ENCODE measurements around the gene F2R.
"Not testable (repeated sequence)": the region's sequence is repeated elsewhere in the genome, so short reads cannot be mapped to it uniquely, and the experiment has no call there.

F2R gene

GRCh38 chr5:76746677-76747076 is 30.8 kb downstream of the F2R start:
- Histone ChIP-seq H3K4me3 (no peak overlapping the region), H3K9me3 (replicated peaks in 1 of 11) (no peaks in the 10 kb centered on the region), H3K27me3 (no peaks in the 10 kb centered on the region), H3K4me2 (no peak overlapping the region), H3K4me1 (no peaks in the 10 kb centered on the region), H3K27ac (no peak overlapping the region), H3K9ac (no peak overlapping the region), H3K36me3 (no peaks in the 10 kb centered on the region), H4K20me1 (no peaks in the 10 kb centered on the region)
- TF ChIP-seq Cebpa-rat (IDR thresholded peaks at IDR 0.05): no peak

- H4K20me1 ChIP-seq: no peaks in the 10 kb centered on the region
Measured at GRCh38 chr5:76747706-76748105, 31.8 kb downstream of the F2R start.

GRCh38 chr5:76751291-76751690 is 35.4 kb downstream of the F2R start:
- H3K4me3 ChIP-seq: no peak overlapping the region
- H3K9me3 ChIP-seq (replicated peaks in 1 of 11): no peaks in the 10 kb centered on the region
- H3K27ac ChIP-seq: no peak overlapping the region
- H3K27me3 ChIP-seq: no peaks in the 10 kb centered on the region
- no peaks in the 10 kb centered on the region for H3K36me3 ChIP-seq
- H3K4me2 ChIP-seq: no peak overlapping the region
- H3K4me1 ChIP-seq: no peaks in the 10 kb centered on the region
- H3K9ac ChIP-seq: no peak overlapping the region
- H4K20me1 ChIP-seq: no peaks in the 10 kb centered on the region
- no peak for TF ChIP-seq Cebpa-rat (IDR thresholded peaks at IDR 0.05)

More at GRCh38 chr5:76747706-76748105, 31.8 kb downstream of the F2R start:
- H3K9me3 ChIP-seq (replicated peaks in 1 of 11): no peaks in the 10 kb centered on the region
- no peak for TF ChIP-seq Cebpa-rat (IDR thresholded peaks at IDR 0.05)
- no peak overlapping the region for H3K4me3 ChIP-seq
- no peaks in the 10 kb centered on the region for H3K27me3 ChIP-seq
- no peak overlapping the region for H3K27ac ChIP-seq
- no peak overlapping the region for H3K9ac ChIP-seq
- no peaks in the 10 kb centered on the region for H3K36me3 ChIP-seq
- H3K4me1 ChIP-seq: no peaks in the 10 kb centered on the region
- no peak overlapping the region for H3K4me2 ChIP-seq

- H4K20me1 ChIP-seq: no peaks in the 10 kb centered on the region
- no peak overlapping the region for H3K4me2 ChIP-seq
- no peaks in the 10 kb centered on the region for H3K4me1 ChIP-seq
- H3K9ac ChIP-seq: no peak overlapping the region
- no peak for TF ChIP-seq Cebpa-rat (IDR thresholded peaks at IDR 0.05)
- H3K36me3 ChIP-seq: no peaks in the 10 kb centered on the region
- no peaks in the 10 kb centered on the region for H3K9me3 ChIP-seq (replicated peaks in 1 of 11)
- H3K4me3 ChIP-seq: no peak overlapping the region
- no peaks in the 10 kb centered on the region for H3K27me3 ChIP-seq
- H3K27ac ChIP-seq: no peak overlapping the region
Measured at GRCh38 chr5:76754668-76755078, 38.7 kb downstream of the F2R start.

GRCh38 chr5:76755779-76756637 is 40.1 kb downstream of the F2R start:
- H3K36me3 ChIP-seq: no peaks in the 10 kb centered on the region
- no peaks in the 10 kb centered on the region for H3K27me3 ChIP-seq
- no peaks in the 10 kb centered on the region for H3K9me3 ChIP-seq (replicated peaks in 1 of 11)
- no peaks in the 10 kb centered on the region for H4K20me1 ChIP-seq
- H3K27ac ChIP-seq: no peak overlapping the region
- TF ChIP-seq Cebpa-rat (IDR thresholded peaks at IDR 0.05): no peak
- no peak overlapping the region for H3K4me2 ChIP-seq
- no peaks in the 10 kb centered on the region for H3K4me1 ChIP-seq
- H3K4me3 ChIP-seq: no peak overlapping the region
- no peak overlapping the region for H3K9ac ChIP-seq

GRCh38 chr5:76757049-76757448 is 41.1 kb downstream of the F2R start:
- Histone ChIP-seq H3K4me2 (no peak overlapping the region), H4K20me1 (no peaks in the 10 kb centered on the region), H3K4me3 (no peak overlapping the region), H3K9ac (no peak overlapping the region), H3K4me1 (no peaks in the 10 kb centered on the region), H3K27ac (no peak overlapping the region), H3K27me3 (no peaks in the 10 kb centered on the region), H3K36me3 (no peaks in the 10 kb centered on the region), H3K9me3 (replicated peaks in 1 of 11) (no peaks in the 10 kb centered on the region)
- TF ChIP-seq Cebpa-rat (IDR thresholded peaks at IDR 0.05): no peak

GRCh38 chr5:76761118-76761517 is 45.2 kb downstream of the F2R start:
- not testable (repeated sequence) for H4K20me1 ChIP-seq, H3K9ac ChIP-seq, H3K4me1 ChIP-seq, H3K27ac ChIP-seq, H3K36me3 ChIP-seq, H3K27me3 ChIP-seq, H3K4me3 ChIP-seq, H3K4me2 ChIP-seq
- H3K9me3 ChIP-seq (replicated peaks in 1 of 11): peaks cover 0 to 19% (median 9%) of the 10 kb centered on the region in 11 experiments; a peak in 15 of 22 replicates

GRCh38 chr5:76762484-76762883 is 46.6 kb downstream of the F2R start:
- no peak for TF ChIP-seq Cebpa-rat (IDR thresholded peaks at IDR 0.05)
- Histone ChIP-seq H3K4me1 (no peaks in the 10 kb centered on the region), H3K4me2 (no peak overlapping the region), H3K9ac (no peak overlapping the region), H4K20me1 (no peaks in the 10 kb centered on the region), H3K36me3 (no peaks in the 10 kb centered on the region), H3K27me3 (no peaks in the 10 kb centered on the region), H3K27ac (no peak overlapping the region), H3K9me3 (replicated peaks in 1 of 11) (peaks cover 0 to 19% (median 9%) of the 10 kb centered on the region in 11 experiments; a peak in 15 of 22 replicates), H3K4me3 (no peak overlapping the region)

GRCh38 chr5:76763136-76763535 is 47.2 kb downstream of the F2R start:
- H3K27me3 ChIP-seq: no peaks in the 10 kb centered on the region
- H4K20me1 ChIP-seq: no peaks in the 10 kb centered on the region
- H3K4me2 ChIP-seq: no peak overlapping the region
- no peaks in the 10 kb centered on the region for H3K36me3 ChIP-seq
- no peak overlapping the region for H3K9ac ChIP-seq
- H3K4me1 ChIP-seq: no peaks in the 10 kb centered on the region
- no peak overlapping the region for H3K4me3 ChIP-seq
- H3K9me3 ChIP-seq (replicated peaks in 1 of 11): peaks cover 0 to 19% (median 9%) of the 10 kb centered on the region in 11 experiments; a peak in 15 of 22 replicates
- no peak overlapping the region for H3K27ac ChIP-seq
- TF ChIP-seq Cebpa-rat (IDR thresholded peaks at IDR 0.05): no peak

- Histone ChIP-seq H4K20me1 (no peaks in the 10 kb centered on the region), H3K27ac (no peak overlapping the region), H3K9me3 (replicated peaks in 1 of 11) (peaks cover 0 to 19% (median 9%) of the 10 kb centered on the region in 11 experiments; a peak in 15 of 22 replicates), H3K4me2 (no peak overlapping the region), H3K4me3 (no peak overlapping the region), H3K27me3 (no peaks in the 10 kb centered on the region), H3K9ac (no peak overlapping the region), H3K36me3 (no peaks in the 10 kb centered on the region), H3K4me1 (no peaks in the 10 kb centered on the region)
- no peak for TF ChIP-seq Cebpa-rat (IDR thresholded peaks at IDR 0.05)
Measured at GRCh38 chr5:76764374-76764773, 48.4 kb downstream of the F2R start.

All from BLaER1 treated with 17β-estradiol and CSF1 and Interleukin-3, amounts not matched to agents 10 nM and 100 nM (cell line).